ENCODE data around the gene CERS2. TPM values are rescaled to one million over a fixed set of nuclear protein-coding genes. Genes with fewer than 3 reads are reported as not detected.
A peak's percentile ranks its signal among the peaks of the same experiment; 100 is the strongest.

CERS2 gene
- total and polyA plus RNA-seq, 9 donors, result 91.9 to 339 (median 156) TPM

GRCh38 chr1:151011154-151011850 lies 36.7 kb upstream of the CERS2 start:
- 63 to 65% (median 64%) methylated on average over 4 of the region's 4 CpGs for WGBS, 3 donors
- no peak for TF ChIP-seq POLR2A (IDR thresholded peaks at IDR 0.05)
- Histone ChIP-seq H3K4me1 (ENCODE audit: insufficient read depth) (peaks cover 1% of the 10 kb centered on the region), H3K27ac (no peak overlapping the region), H3K36me3 (no peaks in the 10 kb centered on the region), H3K9me3 (no peaks in the 10 kb centered on the region), H3K27me3 (no peaks in the 10 kb centered on the region), H3K4me3 (no peak overlapping the region)
- no peak for DNase-seq
- intact Hi-C loops (cut with DNase I), result no loop called here

GRCh38 chr1:151010346-151010726 lies 35.7 kb upstream of the CERS2 start:
- Histone ChIP-seq H3K4me1 (ENCODE audit: insufficient read depth) (peaks cover 1% of the 10 kb centered on the region), H3K36me3 (no peaks in the 10 kb centered on the region), H3K9me3 (no peaks in the 10 kb centered on the region), H3K27me3 (no peaks in the 10 kb centered on the region), H3K27ac (no peak overlapping the region), H3K4me3 (no peak overlapping the region)
- TF ChIP-seq POLR2A (IDR thresholded peaks at IDR 0.05) (no peak), CTCF (IDR thresholded peaks at IDR 0.05) (no peak), EP300 (IDR thresholded peaks at IDR 0.05) (no peak)
- no peak for DNase-seq
- intact Hi-C loops (cut with DNase I), result no loop called here
- 90 to 94% (median 91%) methylated on average over 3 of the region's 3 CpGs for WGBS, 3 donors

GRCh38 chr1:151009674-151010345 lies 35.2 kb upstream of the CERS2 start:
- intact Hi-C loops (cut with DNase I), result no loop called here
- no peak overlapping the region for H3K27ac ChIP-seq
- peaks cover 1% of the 10 kb centered on the region for H3K4me1 ChIP-seq (ENCODE audit: insufficient read depth)
- no peak for TF ChIP-seq CTCF (IDR thresholded peaks at IDR 0.05)
- no peak for TF ChIP-seq POLR2A (IDR thresholded peaks at IDR 0.05)
- no peak overlapping the region for H3K4me3 ChIP-seq
- DNase-seq, result no peak
- 94 to 95% (median 95%) methylated on average over 8 of the region's 8 CpGs for WGBS, 3 donors
- H3K27me3 ChIP-seq, result no peaks in the 10 kb centered on the region
- H3K36me3 ChIP-seq, result no peaks in the 10 kb centered on the region
- no peaks in the 10 kb centered on the region for H3K9me3 ChIP-seq

GRCh38 chr1:151009206-151009587 lies 34.6 kb upstream of the CERS2 start:
- TF ChIP-seq POLR2A (IDR thresholded peaks at IDR 0.05), result no peak
- no peak for TF ChIP-seq EP300 (IDR thresholded peaks at IDR 0.05)
- TF ChIP-seq CTCF (IDR thresholded peaks at IDR 0.05), result no peak
- intact Hi-C loops (cut with DNase I), result no loop called here
- H3K4me3 ChIP-seq, result peak overlapping the region; percentile 74
- peaks cover 5% of the 10 kb centered on the region for H3K4me1 ChIP-seq (ENCODE audit: insufficient read depth)
- no peaks in the 10 kb centered on the region for H3K9me3 ChIP-seq
- no peak for DNase-seq
- H3K36me3 ChIP-seq, result no peaks in the 10 kb centered on the region
- no peaks in the 10 kb centered on the region for H3K27me3 ChIP-seq
- WGBS, 3 donors, result 29 to 31% (median 29%) methylated on average over 3 of the region's 3 CpGs
- peak overlapping the region in 1 of 2 donors; percentile 86 for H3K27ac ChIP-seq
